Measurements from ENCODE around the gene LRFN2. TPM values are rescaled to one million over a fixed set of nuclear protein-coding genes. Genes with fewer than 3 reads are reported as not detected.

The LRFN2 gene
- polyA plus RNA-seq, 3 donors = not detected

DNA sequence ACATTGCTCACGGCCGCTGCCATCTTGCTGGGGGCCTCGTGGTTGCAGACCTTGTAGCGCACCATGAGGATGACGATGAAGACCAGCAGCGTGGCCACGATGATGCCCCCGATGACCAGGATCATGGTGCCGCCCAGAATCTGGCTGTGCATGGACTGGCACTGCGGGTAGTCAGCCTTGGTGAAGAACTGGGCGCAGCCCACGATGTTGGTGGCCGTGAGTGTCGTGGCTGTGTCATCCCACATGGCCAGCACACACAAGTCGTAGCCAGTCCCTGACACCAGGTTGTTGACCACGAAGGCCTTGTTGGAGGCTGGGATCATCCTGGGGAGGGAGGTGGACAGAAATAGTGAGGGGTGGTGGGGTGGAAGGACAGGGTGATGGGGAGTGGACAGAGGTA, 194.6 kb downstream of the LRFN2 start:
- Histone ChIP-seq H3K4me1 (ENCODE audit: control insufficient read depth in 1 of 2, insufficient read depth in 2 of 2, low read length in 2 of 2) (no peaks in the 10 kb centered on the region), H2AFZ (ENCODE audit: insufficient read depth, low read depth, low read length, poor library complexity, severe bottlenecking) (no peak overlapping the region), H3K36me3 (replicated peaks in 1 of 2; ENCODE audit: control insufficient read depth in 1 of 2, insufficient read depth in 2 of 2, low read length in 2 of 2) (no peaks in the 10 kb centered on the region), H3K79me2 (ENCODE audit: insufficient read depth, low read length) (no peaks in the 10 kb centered on the region), H3K4me3 (replicated peaks in 1 of 3; ENCODE audit: low read depth in 2 of 3, low read length in 3 of 3) (no peak overlapping the region), H3K9me3 (replicated peaks in 1 of 2; ENCODE audit: control insufficient read depth in 1 of 2, insufficient read depth in 1 of 2, low read length in 2 of 2) (no peaks in the 10 kb centered on the region), H3K27me3 (ENCODE audit: control insufficient read depth in 2 of 2, insufficient read depth in 2 of 2, low read length in 2 of 2) (no peaks in the 10 kb centered on the region), H3K4me2 (replicated peaks; ENCODE audit: extremely low read depth, low read length, poor library complexity, severe bottlenecking) (no peak overlapping the region), H4K20me1 (ENCODE audit: insufficient read depth, low read length) (no peaks in the 10 kb centered on the region), H3K27ac (ENCODE audit: low read depth in 1 of 2, low read length in 2 of 2) (no peak overlapping the region), H3K9ac (ENCODE audit: insufficient read depth, low read length, poor library complexity, severe bottlenecking) (no peak overlapping the region)
- WGBS (ENCODE audit: insufficient coverage) = 97% methylated on average over 16 of the region's 16 CpGs
- H3K36me3 Mint-ChIP-seq = no peaks in the 10 kb centered on the region
- H3K27me3 Mint-ChIP-seq (ENCODE audit: low read depth in 3 of 3) = peaks cover 5 to 14% (median 8%) of the 10 kb centered on the region in 3 donors
- TF ChIP-seq, protein P1, sequence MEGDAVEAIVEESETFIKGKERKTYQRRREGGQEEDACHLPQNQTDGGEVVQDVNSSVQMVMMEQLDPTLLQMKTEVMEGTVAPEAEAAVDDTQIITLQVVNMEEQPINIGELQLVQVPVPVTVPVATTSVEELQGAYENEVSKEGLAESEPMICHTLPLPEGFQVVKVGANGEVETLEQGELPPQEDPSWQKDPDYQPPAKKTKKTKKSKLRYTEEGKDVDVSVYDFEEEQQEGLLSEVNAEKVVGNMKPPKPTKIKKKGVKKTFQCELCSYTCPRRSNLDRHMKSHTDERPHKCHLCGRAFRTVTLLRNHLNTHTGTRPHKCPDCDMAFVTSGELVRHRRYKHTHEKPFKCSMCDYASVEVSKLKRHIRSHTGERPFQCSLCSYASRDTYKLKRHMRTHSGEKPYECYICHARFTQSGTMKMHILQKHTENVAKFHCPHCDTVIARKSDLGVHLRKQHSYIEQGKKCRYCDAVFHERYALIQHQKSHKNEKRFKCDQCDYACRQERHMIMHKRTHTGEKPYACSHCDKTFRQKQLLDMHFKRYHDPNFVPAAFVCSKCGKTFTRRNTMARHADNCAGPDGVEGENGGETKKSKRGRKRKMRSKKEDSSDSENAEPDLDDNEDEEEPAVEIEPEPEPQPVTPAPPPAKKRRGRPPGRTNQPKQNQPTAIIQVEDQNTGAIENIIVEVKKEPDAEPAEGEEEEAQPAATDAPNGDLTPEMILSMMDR (IDR thresholded peaks at IDR 0.05) = no peak
- intact Hi-C loops (cut with micrococcal nuclease) = no loop called here
- H3K9me3 Mint-ChIP-seq = no peaks in the 10 kb centered on the region
- no peaks in the 10 kb centered on the region for H3K4me1 Mint-ChIP-seq
- no peak overlapping the region for H3K27ac Mint-ChIP-seq
- H3K4me3 Mint-ChIP-seq = no peak overlapping the region
- no peak for DNase-seq

DNA sequence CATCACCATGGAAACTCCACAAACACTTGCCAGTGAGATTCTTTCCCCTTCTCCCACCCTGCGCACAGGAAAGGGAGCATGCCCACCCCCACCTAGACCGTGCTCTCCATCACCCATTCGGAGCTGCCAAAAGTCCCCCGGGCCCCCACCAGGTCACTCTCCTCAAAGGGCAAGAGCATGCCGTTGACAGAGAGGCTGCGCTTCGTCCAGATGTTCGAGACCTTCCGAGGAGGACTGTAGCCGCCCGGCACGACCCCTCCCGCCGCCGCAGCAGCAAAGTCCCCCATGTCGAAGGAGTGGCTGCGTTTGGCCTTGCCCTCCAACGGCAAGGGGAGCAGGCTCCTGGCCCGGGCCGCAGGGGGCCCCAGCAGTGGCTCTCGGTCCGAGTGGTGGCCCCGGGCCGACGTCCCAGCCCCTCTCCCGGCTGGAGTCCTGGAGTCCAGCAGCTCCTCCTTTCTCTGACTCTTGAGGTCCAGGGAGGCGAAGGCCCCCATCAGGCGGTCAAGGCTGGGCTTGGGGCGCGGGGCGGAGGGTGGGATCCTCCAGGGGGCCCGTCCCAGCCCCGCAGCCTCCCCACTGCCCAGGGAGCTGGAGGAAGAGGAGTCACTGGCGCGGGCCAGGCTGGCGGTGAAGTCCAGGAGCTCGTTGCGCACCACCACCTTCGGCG, 195.2 kb downstream of the LRFN2 start:
- H3K4me2 ChIP-seq (replicated peaks; ENCODE audit: extremely low read depth, low read length, poor library complexity, severe bottlenecking) = no peak overlapping the region
- no peak for DNase-seq
- intact Hi-C loops (cut with micrococcal nuclease) = no loop called here
- H3K27ac Mint-ChIP-seq = no peak overlapping the region
- no peaks in the 10 kb centered on the region for H3K36me3 ChIP-seq (replicated peaks in 1 of 2; ENCODE audit: control insufficient read depth in 1 of 2, insufficient read depth in 2 of 2, low read length in 2 of 2)
- H4K20me1 ChIP-seq (ENCODE audit: insufficient read depth, low read length) = no peaks in the 10 kb centered on the region
- TF ChIP-seq, protein P1 (IDR thresholded peaks at IDR 0.05) = no peak
- no peak overlapping the region for H3K9ac ChIP-seq (ENCODE audit: insufficient read depth, low read length, poor library complexity, severe bottlenecking)
- H3K4me1 ChIP-seq (ENCODE audit: control insufficient read depth in 1 of 2, insufficient read depth in 2 of 2, low read length in 2 of 2) = no peaks in the 10 kb centered on the region
- no peak overlapping the region for H2AFZ ChIP-seq (ENCODE audit: insufficient read depth, low read depth, low read length, poor library complexity, severe bottlenecking)
- H3K4me3 Mint-ChIP-seq = no peak overlapping the region
- no peaks in the 10 kb centered on the region for H3K9me3 ChIP-seq (replicated peaks in 1 of 2; ENCODE audit: control insufficient read depth in 1 of 2, insufficient read depth in 1 of 2, low read length in 2 of 2)
- no peak overlapping the region for H3K27ac ChIP-seq (ENCODE audit: low read depth in 1 of 2, low read length in 2 of 2)
- H3K9me3 Mint-ChIP-seq = no peaks in the 10 kb centered on the region
- no peaks in the 10 kb centered on the region for H3K27me3 ChIP-seq (ENCODE audit: control insufficient read depth in 2 of 2, insufficient read depth in 2 of 2, low read length in 2 of 2)
- peaks cover 5 to 15% (median 8%) of the 10 kb centered on the region in 3 donors for H3K27me3 Mint-ChIP-seq (ENCODE audit: low read depth in 3 of 3)
- H3K4me1 Mint-ChIP-seq = no peaks in the 10 kb centered on the region
- H3K4me3 ChIP-seq (replicated peaks in 1 of 3; ENCODE audit: low read depth in 2 of 3, low read length in 3 of 3) = no peak overlapping the region
- no peaks in the 10 kb centered on the region for H3K36me3 Mint-ChIP-seq
- 92% methylated on average over 27 of the region's 40 CpGs for WGBS (ENCODE audit: insufficient coverage)
- no peaks in the 10 kb centered on the region for H3K79me2 ChIP-seq (ENCODE audit: insufficient read depth, low read length)

All from CD14-positive monocyte (primary cell).